Fibroblast of lung (primary cell): Measurements from ENCODE around the gene PCDHGA11. TPM values are rescaled to one million over a fixed set of nuclear protein-coding genes. Genes with fewer than 3 reads are reported as not detected.

Source experiments
- DNase-seq, 2 donors: peaks; one replicate each; pipeline versions ENCODE4 v3.0.0 to v3.0.0-alpha.2; 2010; ENCODE audit warnings: low read depth in 2 of 2
- H2AFZ ChIP-seq: 2 replicates; pipeline ENCODE4 v1.5.1; 2012; ENCODE audit warnings: low read length, control low read depth, inconsistent platforms
- H3K27ac ChIP-seq: 2 replicates; pipeline ENCODE4 v1.5.1; 2011; ENCODE audit warnings: low read length, control low read depth; ENCODE audit not compliant: insufficient read depth
- H3K27me3 ChIP-seq: 2 replicates; pipeline ENCODE4 v1.5.1; 2011; ENCODE audit warnings: mild to moderate bottlenecking, low read length; ENCODE audit not compliant: control insufficient read depth, insufficient read depth
- H3K36me3 ChIP-seq: 2 replicates; pipeline ENCODE4 v1.5.1; 2011; ENCODE audit warnings: low read length; ENCODE audit not compliant: control insufficient read depth, insufficient read depth
- H3K4me1 ChIP-seq: 2 replicates; pipeline ENCODE4 v1.5.1; 2011; ENCODE audit warnings: low read length; ENCODE audit not compliant: control insufficient read depth, insufficient read depth; ENCODE audit errors: extremely low read depth
- H3K4me2 ChIP-seq: 2 replicates; pipeline ENCODE4 v1.5.1; 2011; ENCODE audit warnings: low read length, control low read depth; ENCODE audit not compliant: insufficient read depth; ENCODE audit errors: extremely low read depth
- H3K4me3 ChIP-seq, 4 experiments: fragments of 200-600 bp in 1 of 4; sonication (generic) in 1 of 4; replicated peaks in 1 of 4; 2 replicates each; pipeline ENCODE4 v1.5.1; 2011 to 2016; ENCODE audit warnings: low read length in 4 of 4, low read depth in 3 of 4, mild to moderate bottlenecking in 3 of 4, control low read depth in 2 of 4, inconsistent platforms in 1 of 4, mixed read lengths in 1 of 4; ENCODE audit not compliant: insufficient read depth in 1 of 4; ENCODE audit errors: control extremely low read depth in 1 of 4
- H3K79me2 ChIP-seq: 2 replicates; pipeline ENCODE4 v1.5.1; 2012; ENCODE audit warnings: mild to moderate bottlenecking, low read length, inconsistent platforms; ENCODE audit not compliant: control insufficient read depth, insufficient read depth
- H3K9ac ChIP-seq: 2 replicates; pipeline ENCODE4 v1.5.1; 2011; ENCODE audit warnings: mild to moderate bottlenecking, low read length, control low read depth; ENCODE audit not compliant: insufficient read depth
- H3K9me3 ChIP-seq: 2 replicates; pipeline ENCODE4 v1.5.1; 2012; ENCODE audit warnings: low read depth, low read length; ENCODE audit not compliant: control insufficient read depth, insufficient read depth
- H4K20me1 ChIP-seq: 2 replicates; pipeline ENCODE4 v1.5.1; 2011; ENCODE audit warnings: low read length; ENCODE audit not compliant: control insufficient read depth, insufficient read depth; ENCODE audit errors: extremely low read depth
- CTCF ChIP-seq, 2 donors: IDR thresholded peaks in 1 of 2; conservative IDR thresholded peaks in 1 of 2; 1 replicate in 1 of 2; 2 replicates in 1 of 2; pipeline ENCODE4 v1.5.1; 2011 to 2012; ENCODE audit warnings: low read length in 2 of 2, control low read depth in 1 of 2, inconsistent platforms in 1 of 2, low read depth in 1 of 2, mild to moderate bottlenecking in 1 of 2
- EZH2 ChIP-seq: IDR thresholded peaks from 2 replicates; pipeline ENCODE4 v1.5.1; 2012; ENCODE audit warnings: low read length, control low read depth, mild to moderate bottlenecking; ENCODE audit errors: missing control alignments
- polyA plus RNA-seq, 2 donors: library from polyadenylated mRNA; depleted of rRNA in 1 of 2; stranded (reverse) in 1 of 2; unstranded in 1 of 2; fragments of >200 nt; gene quantifications; 2 replicates each; pipeline ENCODE4 v1.2.1, GENCODE V29; 2011 to 2012; ENCODE audit warnings: missing spikeins in 1 of 2
- total RNA-seq: library from RNA; depleted of rRNA; stranded (reverse); fragments of >200 nt; gene quantifications from 2 replicates; pipeline ENCODE4 v1.2.1, GENCODE V29; 2014

Gene PCDHGA11
- total and polyA plus RNA-seq, 2 donors (not counting 1 experiment from before 2014, with no cell fraction given) = 4.7 to 8.6 TPM

- no peaks in the 10 kb centered on the region for H4K20me1 ChIP-seq
- H3K79me2 ChIP-seq = no peaks in the 10 kb centered on the region
- H3K4me2 ChIP-seq = peak within 1 kb of the TSS; percentile 76
- peaks cover 2% of the 10 kb centered on the region for H3K9me3 ChIP-seq
- no peak within 1 kb of the TSS for H3K27ac ChIP-seq
- peak within 1 kb of the TSS; percentile 67 for H2AFZ ChIP-seq
- DNase-seq = peak; percentile 48 to 54
- H3K9ac ChIP-seq = no peak within 1 kb of the TSS
- no peaks in the 10 kb centered on the region for H3K27me3 ChIP-seq
- TF ChIP-seq EZH2 = no peak
- TF ChIP-seq CTCF (conservative IDR thresholded peaks at IDR 0.05 in 1 of 2, IDR thresholded peaks at IDR 0.05 in 1 of 2; ENCODE audit: low read depth in 1 of 2, low read length in 2 of 2) = peak; percentile 51
- no peaks in the 10 kb centered on the region for H3K4me1 ChIP-seq
- no peaks in the 10 kb centered on the region for H3K36me3 ChIP-seq
- peak within 1 kb of the TSS; percentile 62 to 76 (median 63) for H3K4me3 ChIP-seq
Measured at GRCh38 chr5:141382469-141383294, 38.2 kb upstream of the PCDHGA11 start, which contains the start of gene PCDHGA7. TSS of gene PCDHGA7 (plus strand) at chr5:141382742. CDS start at chr5:141382900, 158 bp downstream.

DNA sequence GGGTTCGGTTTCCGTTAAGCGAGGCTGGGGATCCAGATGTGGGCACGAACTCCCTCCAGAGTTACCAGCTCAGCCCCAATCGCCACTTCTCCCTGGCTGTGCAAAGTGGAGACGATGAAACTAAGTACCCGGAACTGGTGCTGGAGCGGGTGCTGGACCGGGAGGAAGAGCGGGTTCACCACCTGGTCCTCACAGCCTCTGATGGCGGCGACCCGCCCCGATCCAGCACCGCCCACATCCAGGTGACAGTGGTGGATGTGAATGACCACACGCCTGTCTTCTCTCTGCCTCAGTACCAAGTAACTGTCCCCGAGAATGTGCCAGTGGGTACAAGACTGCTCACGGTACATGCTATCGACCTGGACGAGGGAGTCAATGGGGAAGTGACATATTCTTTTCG, 37.5 kb upstream of the PCDHGA11 start:
- Histone ChIP-seq H4K20me1 (no peaks in the 10 kb centered on the region), H3K36me3 (no peaks in the 10 kb centered on the region), H3K4me1 (no peaks in the 10 kb centered on the region), H3K4me2 (peak overlapping the region; percentile 44), H3K9me3 (peaks cover 2% of the 10 kb centered on the region), H3K9ac (no peak overlapping the region), H2AFZ (no peak overlapping the region), H3K27ac (no peak overlapping the region), H3K27me3 (no peaks in the 10 kb centered on the region), H3K79me2 (no peaks in the 10 kb centered on the region), H3K4me3 (peak overlapping the region; percentile 62 to 76 (median 63))
- no peak for TF ChIP-seq CTCF (conservative IDR thresholded peaks at IDR 0.05 in 1 of 2, IDR thresholded peaks at IDR 0.05 in 1 of 2; ENCODE audit: low read depth in 1 of 2, low read length in 2 of 2)
- TF ChIP-seq EZH2 = no peak
- DNase-seq = no peak

GRCh38 chr5:141384471-141385267, 36.2 kb upstream of the PCDHGA11 start:
- H4K20me1 ChIP-seq = no peaks in the 10 kb centered on the region
- no peak overlapping the region for H2AFZ ChIP-seq
- no peak overlapping the region for H3K9ac ChIP-seq
- peaks cover 2% of the 10 kb centered on the region for H3K9me3 ChIP-seq
- no peaks in the 10 kb centered on the region for H3K27me3 ChIP-seq
- DNase-seq = no peak
- H3K4me1 ChIP-seq = no peaks in the 10 kb centered on the region
- no peak overlapping the region for H3K4me2 ChIP-seq
- no peak overlapping the region for H3K27ac ChIP-seq
- no peak overlapping the region for H3K4me3 ChIP-seq
- H3K36me3 ChIP-seq = no peaks in the 10 kb centered on the region
- H3K79me2 ChIP-seq = no peaks in the 10 kb centered on the region
- TF ChIP-seq EZH2 = no peak
- no peak for TF ChIP-seq CTCF (conservative IDR thresholded peaks at IDR 0.05 in 1 of 2, IDR thresholded peaks at IDR 0.05 in 1 of 2; ENCODE audit: low read depth in 1 of 2, low read length in 2 of 2)
